SKM-1 (cell line): ENCODE measurements around the gene PBRM1.
"Not testable (repeated sequence)": the region's sequence is repeated elsewhere in the genome, so short reads cannot be mapped to it uniquely, and the experiment has no call there.

Source experiments
- DNase-seq: peaks from one replicate; lab custom pipeline; 2025; ENCODE audit not compliant: unreplicated experiment; lab: John Stamatoyannopoulos, UW

Gene PBRM1

GRCh38 chr3:52704611-52705437, 19.1 kb upstream of the PBRM1 start:
- DNase-seq, result no peak

GRCh38 chr3:52703341-52703740, 17.6 kb upstream of the PBRM1 start:
- no peak for DNase-seq

GRCh38 chr3:52697632-52697965, 11.9 kb upstream of the PBRM1 start:
- DNase-seq, result no peak

DNA sequence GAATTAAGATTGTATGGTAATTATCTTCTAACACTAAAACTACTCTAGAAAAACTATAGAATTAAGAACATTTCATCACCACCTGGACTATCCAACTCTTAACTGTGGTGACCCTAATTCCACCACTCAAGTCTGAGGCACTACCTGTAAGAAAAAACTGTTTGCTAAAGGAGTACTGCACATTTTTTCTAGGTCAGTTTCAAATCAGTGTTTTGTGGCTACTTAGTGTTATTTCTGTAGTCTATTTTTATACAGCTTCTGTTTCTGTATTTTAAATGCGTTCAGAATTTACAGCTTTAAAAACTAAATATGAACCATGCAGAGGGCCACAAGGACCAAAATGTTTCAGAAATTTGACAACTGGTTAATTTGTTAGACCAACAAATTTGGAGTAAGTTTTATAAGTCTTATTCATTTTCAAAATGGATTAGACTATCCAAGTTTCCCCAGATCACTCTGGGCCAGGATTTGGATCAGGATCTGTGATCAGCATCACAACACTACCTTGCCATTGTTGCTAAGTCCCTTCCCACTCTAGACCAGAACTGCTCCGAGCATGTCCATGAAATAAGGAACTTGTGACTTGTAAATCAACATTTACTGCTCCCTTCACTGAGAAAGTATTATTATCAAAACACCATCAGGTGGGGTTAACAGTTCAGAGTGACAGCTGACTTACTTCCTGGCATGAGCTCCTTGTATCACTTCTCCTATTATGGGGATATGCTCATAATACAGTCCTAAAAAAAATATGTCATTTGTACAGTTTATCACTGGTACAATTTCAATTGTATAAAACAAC, 11.3 kb upstream of the PBRM1 start:
- DNase-seq, result no peak

DNA sequence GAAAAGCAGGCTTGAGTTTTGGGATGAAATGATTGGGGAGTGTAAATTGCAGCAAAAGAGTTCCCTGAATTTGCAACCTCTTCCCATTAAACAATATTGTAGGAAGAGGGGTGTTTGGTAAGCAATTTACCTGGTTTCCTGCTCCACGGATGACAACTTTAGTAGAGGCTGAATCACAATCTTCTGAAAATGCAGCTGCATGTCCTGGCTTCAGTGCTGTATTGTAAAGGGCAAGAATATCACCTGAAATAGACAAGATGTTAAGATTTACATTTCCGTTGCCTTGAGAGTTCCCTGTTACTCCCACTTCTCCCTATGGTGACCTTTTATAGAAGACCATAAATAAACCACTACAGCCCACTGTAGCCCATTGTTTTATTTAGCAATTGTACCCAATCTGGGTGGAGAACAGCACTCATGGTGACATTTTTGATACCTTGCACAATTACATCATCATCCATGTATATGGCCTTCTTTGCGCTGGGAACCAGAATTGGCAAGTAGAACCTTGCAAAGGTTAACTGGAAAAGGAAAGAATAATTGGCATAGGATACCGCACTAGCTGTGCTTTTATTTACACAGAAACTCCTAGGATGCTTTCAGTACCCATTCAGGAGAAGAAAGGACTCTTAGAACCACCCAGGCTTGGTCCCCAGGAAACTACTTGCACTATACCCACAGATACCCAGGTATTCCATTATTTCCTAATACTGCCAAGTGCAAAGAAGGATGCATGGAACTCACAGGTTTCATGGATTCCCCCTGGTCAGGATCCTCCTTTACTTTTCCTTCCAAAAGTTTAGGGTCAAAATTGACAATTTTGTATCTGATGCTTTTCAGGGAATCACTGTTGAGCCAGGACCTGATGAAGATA, 10.3 kb upstream of the PBRM1 start:
- no peak for DNase-seq

DNA sequence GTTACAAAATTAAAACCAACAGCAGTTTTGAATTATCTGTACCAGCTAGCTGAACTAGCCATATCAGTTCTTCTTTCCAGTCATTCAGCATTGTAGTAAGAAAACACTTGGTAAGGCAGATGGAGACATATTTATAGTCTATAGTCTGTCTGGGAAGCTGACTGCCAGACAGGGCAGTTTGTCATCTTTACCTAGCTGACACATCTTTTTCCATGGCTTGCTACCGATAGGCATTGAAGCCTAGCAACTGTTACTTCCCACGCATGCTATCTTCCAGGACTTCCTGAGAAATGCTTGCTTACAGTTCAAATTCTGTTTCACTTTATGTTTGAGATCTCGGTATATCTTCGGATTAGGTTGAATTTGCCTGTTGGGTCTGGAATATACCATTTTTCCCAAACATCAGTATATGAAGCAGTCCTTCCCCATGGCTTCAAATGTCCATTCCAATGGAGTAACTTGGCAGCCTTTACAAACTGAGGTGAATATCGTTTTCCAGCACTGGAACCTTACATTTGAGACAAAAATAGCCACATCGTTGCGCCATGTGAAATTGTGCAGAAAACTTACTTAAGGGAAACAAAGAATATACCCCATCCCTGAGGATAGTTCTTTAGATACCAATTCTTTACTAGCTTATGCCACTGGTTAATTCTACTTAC, 8.9 kb upstream of the PBRM1 start:
- no peak for DNase-seq

DNA sequence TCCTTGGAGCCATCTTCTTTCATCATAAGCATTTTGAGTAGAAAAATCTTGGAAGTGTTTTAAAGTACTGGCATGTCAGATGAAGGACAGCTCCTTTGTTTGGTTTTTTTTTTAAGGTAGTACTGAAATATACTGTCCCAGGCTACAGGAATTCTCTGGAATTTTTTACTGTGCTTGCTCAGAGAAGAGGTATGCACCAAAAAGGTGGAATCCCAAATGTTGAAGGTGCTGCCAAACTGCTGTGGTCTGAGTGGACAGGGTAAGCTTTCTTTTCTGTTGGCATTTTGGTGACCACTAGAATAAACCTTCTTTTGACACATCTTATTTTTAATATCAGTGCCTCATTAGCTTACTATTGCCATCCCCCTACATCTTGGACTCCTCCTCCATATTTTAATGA, 7.4 kb upstream of the PBRM1 start:
- no peak for DNase-seq

DNA sequence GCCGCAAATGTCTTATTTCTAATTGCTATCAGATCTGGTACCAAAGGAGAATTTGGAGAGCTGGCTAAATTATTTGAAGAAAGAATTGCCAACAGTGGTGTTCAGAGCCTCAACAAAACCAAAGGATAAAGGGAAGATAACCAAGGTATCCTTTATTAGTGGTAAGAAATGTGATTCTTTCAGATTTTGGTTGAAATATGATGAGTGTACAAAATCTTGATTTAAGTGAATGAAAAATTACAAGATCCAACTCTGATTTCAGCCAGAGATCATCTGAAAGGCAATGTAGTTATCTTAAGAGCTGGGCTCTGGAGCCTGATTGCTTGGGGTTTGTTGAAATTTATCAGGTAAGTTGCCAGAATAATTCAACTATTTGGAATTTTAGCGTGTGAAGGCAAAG, 4.8 kb upstream of the PBRM1 start:
- DNase-seq, result no peak

- no peak for DNase-seq
Measured at GRCh38 chr3:52689151-52689550, 3.4 kb upstream of the PBRM1 start.

DNA sequence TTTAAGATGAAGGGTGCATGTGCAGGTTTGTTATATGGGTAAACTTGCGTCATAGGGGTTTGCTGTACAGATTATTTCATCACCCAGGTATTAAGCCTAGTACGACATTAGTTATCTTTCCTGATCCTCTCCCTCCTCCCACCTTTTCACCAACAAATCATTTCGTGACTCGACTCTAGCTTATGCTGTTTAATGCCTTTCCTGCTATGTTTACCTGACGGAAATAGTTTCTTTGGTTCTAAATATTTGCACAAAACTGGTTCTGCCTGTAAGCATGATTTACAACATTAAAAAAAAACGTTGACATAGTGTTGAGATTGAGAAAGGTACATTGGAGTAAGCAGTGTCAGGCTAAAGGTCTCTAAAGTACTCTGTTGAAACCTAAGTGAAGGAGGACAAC, 2.6 kb upstream of the PBRM1 start:
- DNase-seq, result no peak

- DNase-seq, result peak; percentile 75
Measured at GRCh38 chr3:52685285-52685708, 416 bp downstream of the PBRM1 start.

DNA sequence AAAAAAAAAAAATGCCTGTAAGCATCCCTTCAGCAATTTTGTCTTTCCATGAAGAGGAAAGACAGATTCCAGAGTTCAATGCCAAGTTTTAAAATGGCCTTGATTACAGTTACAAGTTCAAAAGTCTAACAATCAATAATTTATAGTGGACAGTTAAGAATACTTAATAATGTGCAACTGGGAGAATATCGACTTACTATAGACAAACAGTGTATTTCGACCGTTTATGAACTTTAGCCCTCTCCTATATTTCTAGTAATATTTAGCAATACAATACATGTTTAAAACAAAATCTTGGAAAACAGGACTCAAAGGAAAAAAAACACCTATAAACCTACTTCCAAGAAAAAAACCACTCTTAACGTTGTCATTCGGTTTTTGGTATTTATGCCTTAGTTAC, 1.5 kb downstream of the PBRM1 start:
- DNase-seq, result no peak

GRCh38 chr3:52683611-52684010, 2.1 kb downstream of the PBRM1 start:
- DNase-seq, result no peak

DNA sequence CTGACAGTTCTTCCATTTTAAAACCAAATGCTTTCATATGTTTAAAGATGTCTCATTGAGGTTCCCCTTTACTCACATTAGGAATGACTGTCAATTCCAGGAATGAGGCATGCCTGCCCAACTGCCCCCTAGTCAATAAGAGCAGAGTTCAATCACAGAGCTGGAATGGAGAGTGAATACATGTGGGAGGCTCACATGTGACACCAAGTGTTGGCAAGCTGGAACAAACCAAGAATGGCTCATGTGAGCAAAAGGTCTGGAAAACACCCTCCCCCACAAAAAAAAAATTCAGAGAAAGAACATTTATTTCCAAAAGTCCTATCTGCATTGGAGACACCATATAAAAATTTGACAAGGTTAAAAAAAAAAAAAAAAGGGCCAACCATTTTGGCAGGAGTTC, 3.7 kb downstream of the PBRM1 start:
- DNase-seq, result no peak

- DNase-seq, result no peak
Measured at GRCh38 chr3:52681596-52681995, 4.1 kb downstream of the PBRM1 start.

DNA sequence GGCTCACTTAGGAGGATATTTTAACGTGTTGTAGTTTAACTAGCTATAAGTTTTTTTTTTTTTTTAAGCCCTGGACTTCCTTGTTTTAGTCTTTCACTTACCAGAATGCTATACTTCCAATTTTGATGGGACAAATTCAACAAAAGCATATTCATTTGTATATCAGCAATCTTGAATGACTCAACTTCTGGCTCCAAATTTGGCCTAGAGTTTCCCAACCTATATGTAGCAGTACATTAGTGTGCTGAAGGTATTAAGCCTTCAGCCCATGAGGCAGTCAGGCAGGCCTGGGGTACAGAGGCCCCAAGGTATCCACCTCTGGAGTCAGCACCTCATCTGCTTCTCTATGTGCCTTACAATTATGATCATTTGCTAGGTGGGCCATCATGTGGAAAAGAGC, 5.9 kb downstream of the PBRM1 start:
- no peak for DNase-seq

DNA sequence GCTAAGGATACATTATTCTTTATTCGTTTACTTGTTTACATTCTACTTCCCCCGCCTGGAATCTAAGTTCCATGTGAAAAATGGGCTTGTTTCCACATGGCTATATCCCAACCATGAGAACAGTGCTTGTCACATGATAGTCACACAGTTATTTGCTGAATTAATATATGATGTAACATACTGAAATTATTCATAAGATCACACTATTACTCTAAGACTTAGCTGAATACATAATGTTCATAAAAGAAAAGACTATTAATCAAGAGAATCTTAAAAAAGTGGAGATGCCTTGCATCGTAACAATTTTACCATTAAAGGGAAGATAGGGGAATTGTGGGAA, 6.5 kb downstream of the PBRM1 start:
- DNase-seq, result no peak

- no peak for DNase-seq
Measured at GRCh38 chr3:52678265-52679198, 7.2 kb downstream of the PBRM1 start.

GRCh38 chr3:52676201-52676600, 9.5 kb downstream of the PBRM1 start:
- DNase-seq, result not testable (repeated sequence)

DNA sequence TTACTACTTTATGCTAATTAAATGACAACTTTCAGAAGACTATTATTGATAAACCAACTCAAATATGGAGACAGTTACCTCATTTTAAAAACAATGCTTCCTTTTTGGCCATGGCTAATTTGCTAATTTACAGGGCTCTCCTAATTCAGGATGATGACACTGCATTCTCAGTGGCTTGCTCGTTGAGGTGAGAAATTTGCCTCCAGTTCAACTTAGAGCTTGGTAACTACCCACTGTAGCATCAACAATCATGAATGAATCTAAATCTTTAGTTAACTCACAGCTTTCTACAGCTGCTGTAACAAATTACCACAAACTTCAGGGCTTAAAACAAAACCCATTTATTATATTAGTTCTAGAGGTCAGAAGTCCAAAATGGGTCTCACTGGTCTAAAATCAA, 14.0 kb downstream of the PBRM1 start:
- DNase-seq, result no peak
